B cell (primary cell): ENCODE measurements around the gene KIF13A.

Experiments used
- EZH2 ChIP-seq: IDR thresholded peaks from 2 replicates; pipeline ENCODE4 v1.6.1; 2012; ENCODE audit warnings: borderline replicate concordance, low read depth, mild to moderate bottlenecking, moderate library complexity, low read length; ENCODE audit not compliant: insufficient read depth, poor library complexity, severe bottlenecking
- TF ChIP-seq, protein P1 (sequence below): fragments of 200-600 bp; IDR thresholded peaks from one replicate; pipeline ENCODE4 v1.8.0; 2022; ENCODE audit warnings: antibody characterized with exemption, mild to moderate bottlenecking

DNA sequence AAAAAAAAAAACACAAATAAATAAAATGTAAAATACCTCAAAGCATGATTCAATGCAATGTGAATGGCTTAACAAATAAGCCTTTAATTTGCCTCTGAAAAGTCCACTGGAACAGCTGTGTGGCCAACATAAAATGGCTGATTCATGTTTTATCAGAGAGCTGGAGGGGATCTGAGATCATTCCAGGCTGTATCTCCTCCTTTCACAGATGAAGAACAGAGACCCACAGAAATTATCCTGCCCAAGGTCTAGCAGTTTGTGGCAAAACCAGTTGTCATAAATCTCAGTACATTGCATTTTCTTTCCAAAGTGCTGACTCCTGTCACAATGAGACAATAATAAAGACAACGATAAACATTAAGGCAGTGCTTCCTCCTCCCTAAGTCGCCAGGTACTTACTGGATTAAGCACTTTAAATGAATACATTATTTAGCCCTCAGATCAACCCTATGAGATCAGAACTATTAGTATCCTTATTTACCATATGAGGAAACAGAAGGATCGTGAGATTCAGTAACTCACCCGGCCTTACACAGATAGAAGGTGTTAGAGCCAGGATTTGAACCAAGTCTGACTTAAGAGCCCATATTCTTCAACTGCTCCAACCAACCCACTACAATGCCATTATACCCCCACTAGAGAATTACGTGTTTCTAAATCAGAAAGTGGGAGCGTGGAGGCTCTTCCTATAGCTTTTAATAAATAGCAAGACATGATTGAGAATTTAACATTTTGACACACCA, 118.3 kb downstream of the KIF13A start:
- TF ChIP-seq, protein P1, sequence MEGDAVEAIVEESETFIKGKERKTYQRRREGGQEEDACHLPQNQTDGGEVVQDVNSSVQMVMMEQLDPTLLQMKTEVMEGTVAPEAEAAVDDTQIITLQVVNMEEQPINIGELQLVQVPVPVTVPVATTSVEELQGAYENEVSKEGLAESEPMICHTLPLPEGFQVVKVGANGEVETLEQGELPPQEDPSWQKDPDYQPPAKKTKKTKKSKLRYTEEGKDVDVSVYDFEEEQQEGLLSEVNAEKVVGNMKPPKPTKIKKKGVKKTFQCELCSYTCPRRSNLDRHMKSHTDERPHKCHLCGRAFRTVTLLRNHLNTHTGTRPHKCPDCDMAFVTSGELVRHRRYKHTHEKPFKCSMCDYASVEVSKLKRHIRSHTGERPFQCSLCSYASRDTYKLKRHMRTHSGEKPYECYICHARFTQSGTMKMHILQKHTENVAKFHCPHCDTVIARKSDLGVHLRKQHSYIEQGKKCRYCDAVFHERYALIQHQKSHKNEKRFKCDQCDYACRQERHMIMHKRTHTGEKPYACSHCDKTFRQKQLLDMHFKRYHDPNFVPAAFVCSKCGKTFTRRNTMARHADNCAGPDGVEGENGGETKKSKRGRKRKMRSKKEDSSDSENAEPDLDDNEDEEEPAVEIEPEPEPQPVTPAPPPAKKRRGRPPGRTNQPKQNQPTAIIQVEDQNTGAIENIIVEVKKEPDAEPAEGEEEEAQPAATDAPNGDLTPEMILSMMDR: no peak
- TF ChIP-seq EZH2: no peak
